Central memory CD4-positive, alpha-beta T cell (primary cell): Measurements from ENCODE around the gene BIRC6.
"Not testable (repeated sequence)": the region's sequence is repeated elsewhere in the genome, so short reads cannot be mapped to it uniquely, and the experiment has no call there.

Experiments
- DNase-seq: peaks from one replicate; pipeline ENCODE4 v3.0.0; 2022
- total RNA-seq, 3 experiments: gene quantifications; one replicate each; lab custom pipeline; 2026; lab: John Stamatoyannopoulos, UW

Gene BIRC6
- 366 to 581 (median 518) reads per million in 3 experiments for total RNA-seq

GRCh38 chr2:32356681-32357317 lies at the start of gene BIRC6:
BIRC6 (plus strand) TSS chr2:32357023; CDS start chr2:32357162, 139 bp downstream.
- peak; percentile 84 for DNase-seq

GRCh38 chr2:32310577-32310976 lies 46.2 kb upstream of the BIRC6 start:
- no peak for DNase-seq

DNA sequence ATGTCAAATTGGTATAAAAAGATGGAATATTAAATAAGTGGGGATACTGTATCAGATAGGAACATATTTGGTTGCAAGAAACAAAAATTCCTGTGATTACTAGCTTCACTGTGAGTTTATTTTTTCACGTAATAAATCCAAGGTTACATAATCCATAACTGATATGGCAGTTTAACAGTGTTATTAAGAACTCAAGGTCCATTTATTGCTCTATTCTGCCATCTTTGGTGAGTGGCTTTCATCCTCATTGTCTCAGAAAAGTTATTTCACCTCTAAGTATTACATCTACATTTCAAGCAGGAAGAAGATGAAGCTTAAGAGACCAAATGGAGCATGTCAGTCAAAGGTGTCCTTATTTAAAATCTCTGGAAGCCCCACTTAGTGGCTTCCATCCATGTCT lies 41.9 kb upstream of the BIRC6 start:
- no peak for DNase-seq

GRCh38 chr2:32328679-32329078 lies 28.1 kb upstream of the BIRC6 start:
- not testable (repeated sequence) for DNase-seq

DNA sequence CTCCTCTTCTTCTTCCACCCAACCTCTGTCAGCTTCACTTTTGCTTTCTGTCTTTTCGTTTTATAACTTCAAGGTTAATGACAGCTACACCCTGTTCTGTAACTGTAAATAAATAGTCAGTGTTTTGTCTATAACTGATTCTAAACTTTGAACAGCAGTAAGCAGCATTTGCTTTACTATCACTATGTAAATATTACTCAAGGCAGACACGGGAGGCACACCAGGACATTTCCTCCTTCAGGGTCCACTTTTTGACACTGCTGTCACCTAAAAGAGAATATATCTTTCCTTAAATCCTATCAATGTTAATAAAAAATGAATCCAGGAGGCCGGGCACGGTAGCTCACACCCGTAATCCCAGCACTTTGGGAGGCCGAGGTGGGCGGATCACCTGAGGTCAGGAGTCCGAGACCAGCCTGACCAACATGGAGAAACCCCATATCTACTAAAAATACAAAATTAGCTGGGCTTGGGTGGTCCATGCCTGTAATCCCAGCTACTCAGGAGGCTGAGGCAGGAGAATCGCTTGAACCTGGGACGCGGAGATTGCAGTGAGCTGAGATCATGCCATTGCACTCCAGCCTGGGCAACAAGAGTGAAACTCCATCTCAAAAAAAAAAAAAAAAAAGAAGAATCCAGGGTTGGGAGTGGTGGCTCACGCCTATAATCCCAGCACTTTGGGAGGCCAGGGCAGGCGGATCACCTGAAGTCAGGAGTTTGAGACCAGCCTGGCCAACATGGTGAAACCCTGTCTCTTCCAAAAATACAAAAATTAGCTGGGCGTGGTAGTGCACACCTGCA lies 27.4 kb upstream of the BIRC6 start:
- not testable (repeated sequence) for DNase-seq

DNA sequence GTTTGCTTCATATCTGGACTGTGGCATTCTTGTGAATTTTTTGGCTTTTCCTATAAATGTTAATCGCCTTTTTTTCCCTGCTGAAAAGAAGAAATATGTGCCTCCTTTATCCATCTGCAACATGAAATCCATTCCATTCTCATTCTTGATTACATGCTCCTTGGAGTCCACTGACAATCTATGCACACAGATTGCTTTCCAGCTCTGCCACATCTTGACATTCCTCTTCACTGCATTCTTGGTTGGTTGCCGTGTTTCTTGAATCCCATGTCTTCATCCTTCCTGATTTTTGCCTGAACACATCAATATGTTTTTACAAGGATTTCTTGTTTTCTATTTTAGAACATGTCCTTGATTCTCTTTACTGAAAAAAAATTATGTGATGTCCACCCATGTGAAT lies 26.7 kb upstream of the BIRC6 start:
- DNase-seq: no peak

- no peak for DNase-seq
Observed at GRCh38 chr2:32342801-32343200, 14.0 kb upstream of the BIRC6 start.

DNA sequence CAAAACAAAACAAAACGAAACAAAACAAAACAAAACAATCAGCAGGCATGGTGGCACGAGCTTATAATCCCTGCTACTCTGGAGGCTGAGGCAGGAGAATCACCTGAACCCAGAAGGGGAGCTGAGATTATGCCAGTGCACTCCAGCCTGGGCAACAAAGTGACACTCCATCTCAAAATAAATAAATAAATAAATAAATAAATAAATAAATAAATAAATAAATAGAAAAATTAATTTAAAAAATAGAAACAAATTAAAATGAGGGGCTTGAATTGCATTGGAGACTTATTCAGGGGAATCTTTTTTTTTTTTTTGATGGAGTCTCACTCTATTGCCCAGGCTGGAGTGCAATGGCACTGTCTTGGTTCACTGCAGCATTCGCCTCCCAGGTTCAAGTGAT lies 6.0 kb upstream of the BIRC6 start:
- not testable (repeated sequence) for DNase-seq

- peak; percentile 1 for DNase-seq
Observed at GRCh38 chr2:32355976-32356680, 695 bp upstream of the BIRC6 start.

DNA sequence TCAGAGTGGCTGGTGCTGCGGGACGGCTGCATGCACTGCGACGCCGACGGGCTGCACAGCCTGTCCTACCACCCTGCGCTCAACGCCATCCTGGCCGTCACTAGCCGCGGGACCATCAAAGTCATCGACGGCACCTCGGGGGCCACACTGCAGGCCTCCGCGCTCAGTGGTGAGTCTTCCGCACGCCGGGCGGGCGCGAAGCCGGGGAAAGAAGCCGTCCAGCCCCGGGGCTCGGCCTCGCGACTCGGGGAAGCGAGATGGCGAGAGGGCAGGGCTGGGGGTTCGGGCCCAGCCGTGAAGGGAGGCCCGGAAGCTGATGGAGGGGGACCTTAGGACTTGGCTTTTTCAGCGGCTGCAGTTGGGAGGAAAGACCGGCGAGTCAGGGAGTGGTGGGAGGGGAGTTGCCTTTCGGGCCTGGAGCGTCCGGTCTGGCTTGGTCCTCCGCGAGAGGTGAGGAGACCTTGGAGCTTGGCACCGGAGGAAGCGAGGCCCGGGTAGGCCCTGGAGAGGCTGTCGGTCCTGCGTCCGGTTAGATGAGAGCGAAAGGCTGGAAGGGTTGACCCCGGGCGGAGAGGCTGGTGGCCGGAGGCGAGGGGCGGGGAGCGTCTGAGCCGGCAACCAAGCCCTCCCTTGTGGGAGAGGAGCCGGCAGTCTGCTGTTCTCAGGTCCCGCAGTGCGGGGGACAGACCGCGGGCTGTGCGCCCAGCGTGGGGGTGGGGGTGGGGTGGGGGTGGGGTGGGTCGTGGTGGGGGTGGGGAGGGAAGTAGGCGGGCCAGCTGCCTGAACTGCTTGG lies 691 bp downstream of the BIRC6 start:
- no peak for DNase-seq

- peak; percentile 3 for DNase-seq
Observed at GRCh38 chr2:32358111-32358482, 1.3 kb downstream of the BIRC6 start.

GRCh38 chr2:32360416-32360815 lies 3.6 kb downstream of the BIRC6 start:
- no peak for DNase-seq

- DNase-seq: not testable (repeated sequence)
Observed at GRCh38 chr2:32362997-32363396, 6.2 kb downstream of the BIRC6 start.

- DNase-seq: no peak
Observed at GRCh38 chr2:32363597-32363996, 6.8 kb downstream of the BIRC6 start.

- not testable (repeated sequence) for DNase-seq
Observed at GRCh38 chr2:32364290-32364689, 7.5 kb downstream of the BIRC6 start.

GRCh38 chr2:32365679-32366078 lies 8.9 kb downstream of the BIRC6 start:
- DNase-seq: not testable (repeated sequence)

DNA sequence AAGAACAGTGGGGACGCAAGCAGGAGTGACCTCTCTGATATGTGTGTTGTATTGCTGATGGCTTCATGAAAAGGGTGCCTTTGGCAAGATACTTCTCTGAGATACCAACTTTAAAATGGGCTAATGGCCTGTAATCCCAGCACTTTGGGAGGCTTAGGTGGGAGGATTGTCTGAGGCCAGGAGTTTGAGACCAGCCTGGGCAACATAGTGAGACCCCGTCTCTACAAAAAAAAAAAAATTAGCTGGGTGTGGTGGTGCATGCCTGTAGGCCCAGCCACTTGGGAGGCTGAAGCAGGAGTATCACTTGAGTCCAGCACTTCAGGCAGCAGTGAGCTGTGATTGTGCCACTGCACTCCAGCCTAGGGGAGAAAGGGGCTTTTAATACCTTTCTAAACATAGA lies 9.8 kb downstream of the BIRC6 start:
- DNase-seq: no peak

GRCh38 chr2:32369222-32369621 lies 12.4 kb downstream of the BIRC6 start:
- no peak for DNase-seq

- not testable (repeated sequence) for DNase-seq
Observed at GRCh38 chr2:32370942-32371341, 14.1 kb downstream of the BIRC6 start.

DNA sequence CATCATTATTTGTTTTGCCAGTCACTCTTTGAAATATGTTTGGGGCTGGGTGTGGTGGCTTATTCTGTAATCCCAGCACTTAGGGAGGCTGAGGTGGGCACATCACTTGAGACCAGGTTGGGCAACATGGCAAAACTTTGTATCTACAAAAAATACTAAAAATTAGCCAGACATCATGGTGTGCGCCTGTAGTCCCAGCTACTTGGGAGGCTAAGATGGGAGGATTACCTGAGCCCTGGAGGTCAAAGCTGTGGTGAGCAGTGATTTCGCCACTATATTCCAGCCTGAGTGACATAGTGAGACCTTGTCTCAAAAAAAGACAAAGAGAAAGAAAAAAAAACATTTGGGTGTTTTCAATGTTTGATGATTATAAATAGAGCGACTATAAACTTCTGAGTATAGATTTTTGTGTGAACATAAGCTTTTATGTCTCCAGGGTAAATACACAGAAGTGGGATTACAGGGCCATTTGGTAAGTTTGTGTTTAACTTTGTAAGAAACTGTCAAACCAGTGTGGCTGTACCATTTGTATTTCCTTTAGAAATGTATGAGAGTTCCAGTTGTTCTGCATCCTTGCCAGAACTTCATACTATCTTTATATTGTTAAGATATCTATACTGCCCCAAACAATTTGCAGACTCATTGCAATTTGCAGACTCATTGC lies 15.8 kb downstream of the BIRC6 start:
- no peak for DNase-seq

DNA sequence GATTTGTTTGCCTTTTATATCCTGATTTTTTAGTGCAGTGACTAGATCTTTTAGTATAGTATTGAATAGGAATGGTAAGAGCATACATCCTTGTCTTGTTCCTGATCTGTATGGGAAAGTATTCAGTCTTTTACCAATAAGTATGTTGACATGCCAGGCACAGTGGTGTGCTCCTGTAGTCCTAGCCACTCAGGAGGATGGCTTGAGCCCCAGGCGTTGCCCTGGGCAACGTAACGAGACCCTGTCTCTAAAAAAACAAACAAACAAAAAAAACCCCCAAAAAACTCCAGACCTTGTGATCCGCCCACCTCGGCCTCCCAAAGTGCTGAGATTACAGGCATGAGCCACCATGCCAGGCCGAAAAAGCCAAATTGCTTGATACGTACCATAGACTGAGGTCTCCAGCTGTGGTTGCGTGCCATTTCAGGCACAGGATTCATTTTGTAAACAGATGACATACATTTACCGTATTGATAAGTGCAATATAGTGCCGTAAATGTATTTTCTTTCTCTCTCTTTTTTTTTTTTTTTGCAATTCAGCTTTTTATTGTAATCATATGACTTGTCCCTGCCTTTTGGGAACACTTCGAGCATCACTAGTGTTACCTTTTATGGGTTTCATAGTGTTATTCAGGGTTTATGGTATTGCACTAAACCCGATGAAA lies 18.5 kb downstream of the BIRC6 start:
- DNase-seq: no peak

GRCh38 chr2:32376756-32377155 lies 19.9 kb downstream of the BIRC6 start:
- no peak for DNase-seq
